SK-N-MC (cell line): ENCODE data around the gene BST1.

Source experiments
- DNase-seq: peaks from one replicate; pipeline ENCODE4 v3.0.0-alpha.2; 2011; ENCODE audit warnings: low read depth, low spot score
- H3K27ac ChIP-seq: fragments of 200-600 bp; sonication (generic); 2 replicates; pipeline ENCODE4 v1.5.1; 2016; ENCODE audit warnings: mixed run types
- H3K36me3 ChIP-seq: fragments of 200-600 bp; sonication (generic); 2 replicates; pipeline ENCODE4 v1.6.1; 2017; ENCODE audit warnings: antibody characterized with exemption, low read length, mixed read lengths; ENCODE audit not compliant: insufficient read depth
- H3K4me3 ChIP-seq: fragments of 200-600 bp; sonication (generic); 2 replicates; pipeline ENCODE4 v1.5.1; 2016
- H3K9ac ChIP-seq: fragments of 200-600 bp; sonication (generic); 2 replicates; pipeline ENCODE4 v1.8.0; 2017; ENCODE audit warnings: mixed run types, mixed read lengths; ENCODE audit not compliant: insufficient read length
- H3K9me3 ChIP-seq: fragments of 200-600 bp; sonication (generic); 2 replicates; pipeline ENCODE4 v1.6.1; 2017; ENCODE audit warnings: low read depth, mild to moderate bottlenecking, antibody characterized with exemption, low read length, moderate library complexity, mixed read lengths
- EZH2 ChIP-seq: fragments of 200-600 bp; sonication (generic); IDR thresholded peaks from one replicate; pipeline ENCODE4 v1.6.1; 2017; ENCODE audit warnings: antibody characterized with exemption
- FOXP2 ChIP-seq: optimal IDR thresholded peaks from 2 replicates; pipeline ENCODE3; 2011; ENCODE audit warnings: mild to moderate bottlenecking, moderate library complexity; ENCODE audit not compliant: insufficient read depth; ENCODE audit errors: extremely low read length, control extremely low read depth
- POLR2AphosphoS5 ChIP-seq: IDR thresholded peaks from 2 replicates; pipeline ENCODE4 v1.6.1; 2012; ENCODE audit warnings: mild to moderate bottlenecking, low read depth, low read length, borderline replicate concordance

BST1 gene

GRCh38 chr4:15681372-15682241, 21.3 kb upstream of the BST1 start, which contains the start of gene FAM200B:
TSS of gene FAM200B (plus strand) at chr4:15681827. CDS start at chr4:15686978, 5,151 bp downstream.
- TF ChIP-seq EZH2: no peak
- TF ChIP-seq POLR2AphosphoS5: peak; percentile 80
- TF ChIP-seq FOXP2: no peak
- H3K9ac ChIP-seq: peak within 1 kb of the TSS; percentile 97
- peak; percentile 82 for DNase-seq
- H3K4me3 ChIP-seq: peak within 1 kb of the TSS; percentile 91
- peaks cover 23% of the 10 kb centered on the region; the same call in 1 of the 2 replicates for H3K36me3 ChIP-seq
- no peaks in the 10 kb centered on the region for H3K9me3 ChIP-seq
- peak within 1 kb of the TSS; percentile 70 for H3K27ac ChIP-seq

DNA sequence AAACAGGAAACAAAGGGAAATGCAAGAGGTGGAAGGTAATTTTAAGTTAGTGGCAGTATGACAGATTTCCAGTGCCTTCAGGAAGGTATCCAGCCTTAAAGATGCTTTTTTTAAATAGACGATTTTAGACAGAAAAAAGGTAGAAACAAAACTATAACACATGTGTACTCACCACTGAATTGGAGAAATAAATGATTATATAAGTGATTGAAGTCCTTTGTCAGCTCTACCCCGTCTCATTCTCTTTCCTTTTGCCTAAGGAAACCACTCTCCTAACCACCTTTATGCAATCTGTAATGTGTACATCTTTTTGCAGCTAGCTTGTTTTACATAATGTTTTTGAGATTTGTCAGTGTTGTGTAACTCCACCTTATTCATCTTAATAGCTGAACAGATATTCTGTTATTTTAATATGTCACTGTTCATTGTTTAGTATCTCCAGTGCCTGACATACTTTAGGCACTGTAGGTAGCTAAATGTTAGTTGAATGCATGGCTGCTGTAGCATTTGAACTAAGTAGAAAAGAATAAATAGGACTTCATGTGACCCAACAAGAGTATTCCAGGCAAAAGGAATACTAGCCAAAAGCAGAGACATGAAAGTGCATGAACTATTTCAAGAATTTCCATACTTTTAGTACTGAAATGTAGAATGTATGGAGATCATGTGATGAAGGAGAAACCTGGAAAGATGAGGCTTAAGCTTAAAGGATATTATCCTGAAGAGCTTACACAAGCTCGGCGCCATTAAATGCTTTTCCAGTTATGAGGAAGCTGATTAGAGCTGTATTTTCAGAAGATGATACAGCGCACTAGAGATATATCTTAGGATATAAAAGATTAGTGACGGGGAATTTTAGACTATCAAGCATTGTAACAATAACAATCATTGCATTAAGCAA, 20.4 kb upstream of the BST1 start:
- no peak for DNase-seq
- Histone ChIP-seq H3K27ac (peak overlapping the region; percentile 68), H3K36me3 (peaks cover 27% of the 10 kb centered on the region), H3K9me3 (no peaks in the 10 kb centered on the region), H3K4me3 (peak overlapping the region; percentile 91), H3K9ac (peak overlapping the region; percentile 97)
- TF ChIP-seq POLR2AphosphoS5: no peak
- TF ChIP-seq EZH2: no peak
- no peak for TF ChIP-seq FOXP2

DNA sequence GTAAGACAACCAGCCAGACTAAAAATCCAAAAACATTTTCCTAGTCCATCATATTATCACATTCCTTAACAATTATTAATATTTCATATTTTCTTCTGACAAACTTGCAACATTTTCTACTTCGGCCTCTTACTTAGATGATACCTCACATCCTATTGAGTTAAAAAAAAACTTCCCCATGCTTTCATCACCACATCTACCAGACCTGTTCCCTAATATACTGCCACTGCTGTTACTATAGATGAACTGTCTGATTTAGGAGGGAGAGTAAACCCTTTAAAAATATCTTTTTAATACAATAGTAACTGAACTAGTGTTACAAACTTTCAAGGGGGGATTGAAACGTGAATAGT, 19.7 kb upstream of the BST1 start:
- Histone ChIP-seq H3K9me3 (no peaks in the 10 kb centered on the region), H3K4me3 (peak overlapping the region; percentile 91), H3K27ac (no peak overlapping the region), H3K36me3 (peaks cover 30% of the 10 kb centered on the region), H3K9ac (no peak overlapping the region)
- TF ChIP-seq POLR2AphosphoS5 (no peak), EZH2 (no peak), FOXP2 (no peak)
- no peak for DNase-seq

GRCh38 chr4:15684498-15684897, 18.4 kb upstream of the BST1 start:
- H3K4me3 ChIP-seq: no peak overlapping the region
- H3K9me3 ChIP-seq: no peaks in the 10 kb centered on the region
- no peak for DNase-seq
- TF ChIP-seq POLR2AphosphoS5 (no peak), FOXP2 (no peak), EZH2 (no peak)
- no peak overlapping the region for H3K27ac ChIP-seq
- peaks cover 30% of the 10 kb centered on the region for H3K36me3 ChIP-seq
- H3K9ac ChIP-seq: no peak overlapping the region

DNA sequence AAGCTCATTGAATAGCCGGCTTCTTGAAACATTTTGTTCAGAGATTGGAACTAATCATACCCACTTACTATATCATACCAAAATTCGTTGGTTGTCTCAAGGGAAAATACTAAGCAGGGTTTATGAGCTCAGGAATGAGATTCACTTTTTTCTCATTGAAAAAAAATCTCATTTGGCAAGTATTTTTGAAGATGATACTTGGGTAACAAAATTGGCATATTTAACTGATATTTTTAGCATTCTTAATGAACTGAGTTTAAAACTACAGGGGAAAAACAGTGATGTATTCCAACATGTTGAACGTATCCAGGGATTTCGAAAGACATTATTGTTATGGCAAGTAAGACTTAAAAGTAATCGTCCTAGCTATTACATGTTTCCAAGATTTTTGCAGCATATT, 14.8 kb upstream of the BST1 start:
- Histone ChIP-seq H3K9me3 (no peaks in the 10 kb centered on the region), H3K36me3 (peaks cover 30% of the 10 kb centered on the region), H3K4me3 (no peak overlapping the region), H3K9ac (no peak overlapping the region), H3K27ac (no peak overlapping the region)
- DNase-seq: no peak
- TF ChIP-seq POLR2AphosphoS5 (no peak), FOXP2 (no peak), EZH2 (no peak)

GRCh38 chr4:15689540-15689939, 13.3 kb upstream of the BST1 start:
- H3K27ac ChIP-seq: no peak overlapping the region
- no peaks in the 10 kb centered on the region for H3K9me3 ChIP-seq
- DNase-seq: no peak
- peaks cover 27% of the 10 kb centered on the region for H3K36me3 ChIP-seq
- H3K9ac ChIP-seq: no peak overlapping the region
- no peak overlapping the region for H3K4me3 ChIP-seq
- TF ChIP-seq FOXP2 (no peak), EZH2 (no peak), POLR2AphosphoS5 (no peak)

DNA sequence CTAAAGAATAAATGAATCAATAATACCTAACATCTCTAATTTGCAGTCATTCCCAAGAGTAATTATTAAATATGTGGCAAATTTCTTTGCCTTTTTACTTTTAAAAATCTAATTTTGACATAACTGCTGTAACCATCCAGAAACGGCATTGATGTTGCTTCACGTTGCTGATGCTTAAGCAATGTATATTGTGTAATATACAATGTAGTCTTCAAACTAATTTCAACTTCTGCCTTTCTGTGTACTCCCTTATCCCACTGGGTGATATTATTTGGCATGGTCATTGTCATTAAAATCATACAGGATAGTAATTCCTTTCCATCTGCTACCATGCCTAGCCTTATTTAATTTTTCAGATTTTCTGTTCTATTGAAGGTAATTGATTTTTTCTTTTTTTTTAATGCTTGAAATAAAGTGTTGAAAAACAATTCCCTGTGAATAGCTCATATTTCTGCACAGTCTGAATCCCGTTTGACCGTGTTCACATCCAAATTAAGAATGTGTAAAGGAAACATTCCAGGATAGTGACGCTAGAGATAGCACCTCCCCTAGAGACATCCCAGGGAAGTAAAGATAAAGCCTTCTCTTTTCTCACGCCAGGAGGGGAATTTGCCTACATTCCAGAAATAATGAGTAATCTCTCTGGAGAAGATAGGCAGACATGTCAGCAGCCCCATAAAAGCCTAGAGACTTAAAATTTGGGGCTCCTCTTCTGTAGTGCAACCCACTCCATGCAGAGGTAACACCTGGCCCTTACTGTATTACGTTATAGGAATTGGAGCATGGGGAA, 12.7 kb upstream of the BST1 start:
- no peak for TF ChIP-seq FOXP2
- TF ChIP-seq EZH2: no peak
- TF ChIP-seq POLR2AphosphoS5: no peak
- H3K4me3 ChIP-seq: no peak overlapping the region
- no peak for DNase-seq
- H3K27ac ChIP-seq: peak overlapping the region; percentile 25; the same call in 1 of the 2 replicates
- no peaks in the 10 kb centered on the region for H3K9me3 ChIP-seq
- H3K36me3 ChIP-seq: peaks cover 20% of the 10 kb centered on the region
- H3K9ac ChIP-seq: no peak overlapping the region
